CD8-positive, alpha-beta memory T cell (primary cell): ENCODE data around the gene ZER1. TPM values are rescaled to one million over a fixed set of nuclear protein-coding genes. Genes with fewer than 3 reads are reported as not detected.
A peak's percentile ranks its signal among the peaks of the same experiment; 100 is the strongest.

Experiments
- CTCF ChIA-PET: fragments of 350-600 bp; sonication (Branson Sonifier 250); formaldehyde crosslinking; loops from one replicate; lab custom pipeline; 2021; ENCODE audit warnings: antibody characterized with exemption; lab: Charles Lee
- POLR2A ChIA-PET: fragments of 350-600 bp; sonication (Branson Sonifier 250); formaldehyde crosslinking; loops from one replicate; lab custom pipeline; 2021; ENCODE audit warnings: antibody characterized with exemption; lab: Charles Lee
- DNase-seq, 5 donors: peaks; one replicate each; pipeline versions ENCODE4 v3.0.0 to v3.0.0-alpha.2; 2020 to 2022; ENCODE audit warnings: mixed read lengths in 1 of 5
- H3K27ac ChIP-seq: one replicate; pipeline ENCODE4 v1.7.0; 2013; ENCODE audit warnings: low read depth, mild to moderate bottlenecking, low read length, moderate library complexity
- H3K27me3 ChIP-seq: 2 replicates; pipeline ENCODE4 v1.7.0; 2013; ENCODE audit warnings: low read length, mild to moderate bottlenecking; ENCODE audit not compliant: insufficient read depth, poor library complexity, severe bottlenecking
- H3K36me3 ChIP-seq: 2 replicates; pipeline ENCODE4 v1.7.0; 2013; ENCODE audit warnings: mild to moderate bottlenecking, low read length, moderate library complexity; ENCODE audit not compliant: insufficient read depth
- H3K4me1 ChIP-seq: 2 replicates; pipeline ENCODE4 v1.7.0; 2013; ENCODE audit warnings: mild to moderate bottlenecking, low read length, moderate library complexity; ENCODE audit not compliant: insufficient read depth
- H3K4me3 ChIP-seq: 2 replicates; pipeline ENCODE4 v1.7.0; 2013; ENCODE audit warnings: mild to moderate bottlenecking, low read length
- H3K9me3 ChIP-seq: 2 replicates; pipeline ENCODE4 v1.7.0; 2013; ENCODE audit warnings: mild to moderate bottlenecking, low read length
- H3K27ac Mint-ChIP-seq, 8 donors: one replicate each; pipeline ENCODE4 v1.8.0; 2020 to 2021; ENCODE audit warnings: mixed read lengths in 8 of 8, mild to moderate bottlenecking in 6 of 8, inconsistent platforms in 3 of 8, moderate library complexity in 3 of 8
- H3K27me3 Mint-ChIP-seq, 2 donors: one replicate each; pipeline ENCODE4 v1.8.0; 2020 to 2021; ENCODE audit warnings: mixed read lengths in 2 of 2, mild to moderate bottlenecking in 1 of 2, moderate library complexity in 1 of 2
- H3K36me3 Mint-ChIP-seq, 3 donors: one replicate each; pipeline ENCODE4 v1.8.0; 2020 to 2021; ENCODE audit warnings: mixed read lengths in 3 of 3, inconsistent platforms in 1 of 3, mild to moderate bottlenecking in 1 of 3
- H3K4me1 Mint-ChIP-seq, 3 donors: one replicate each; pipeline ENCODE4 v1.8.0; 2020 to 2021; ENCODE audit warnings: mixed read lengths in 3 of 3, inconsistent platforms in 1 of 3, mild to moderate bottlenecking in 1 of 3
- H3K4me3 Mint-ChIP-seq, 7 donors: one replicate each; pipeline ENCODE4 v1.8.0; 2020 to 2021; ENCODE audit warnings: mixed read lengths in 7 of 7, mild to moderate bottlenecking in 6 of 7, moderate library complexity in 4 of 7, inconsistent platforms in 2 of 7
- H3K9me3 Mint-ChIP-seq, 5 donors: one replicate each; pipeline ENCODE4 v1.8.0; 2020 to 2022; ENCODE audit warnings: mixed read lengths in 5 of 5, mild to moderate bottlenecking in 3 of 5, moderate library complexity in 2 of 5, inconsistent platforms in 1 of 5
- polyA plus RNA-seq: library from polyadenylated mRNA; unstranded; fragments of 300-500 nt; fragmentation: Illumina TruSeq; gene quantifications from one replicate; pipeline ENCODE4 v1.2.3, GENCODE V29; 2021
- total RNA-seq, 2 experiments: library from RNA; stranded (reverse); gene quantifications; one replicate each; pipeline ENCODE4 v1.2.3, GENCODE V29; 2021

The ZER1 gene
- total and polyA plus RNA-seq, 3 experiments from 2014 or later = 18.3 to 46.2 (median 18.7) TPM

- Mint-ChIP-seq H3K4me3 (no peak overlapping the region), H3K36me3 (peaks cover 3 to 55% (median 4%) of the 10 kb centered on the region in 3 donors), H3K4me1 (peaks cover 5 to 16% (median 7%) of the 10 kb centered on the region in 3 donors), H3K9me3 (no peaks in the 10 kb centered on the region), H3K27me3 (no peaks in the 10 kb centered on the region), H3K27ac (no peak overlapping the region)
- Histone ChIP-seq H3K36me3 (peaks cover 7% of the 10 kb centered on the region), H3K4me1 (no peaks in the 10 kb centered on the region), H3K4me3 (no peak overlapping the region), H3K27me3 (no peaks in the 10 kb centered on the region), H3K9me3 (no peaks in the 10 kb centered on the region), H3K27ac (no peak overlapping the region)
- no peak for DNase-seq
- POLR2A ChIA-PET = no interaction called here
- CTCF ChIA-PET = interaction anchor here (1.5 kb wide), 1 partner anchor 65 kb away, joined by 4 read pairs; the partner anchor contains the start of gene ENDOG
Measured at GRCh38 chr9:128753627-128754026, 18.1 kb downstream of the ZER1 start.

GRCh38 chr9:128750926-128751595, 20.7 kb downstream of the ZER1 start:
- Histone ChIP-seq H3K9me3 (no peaks in the 10 kb centered on the region), H3K4me1 (no peaks in the 10 kb centered on the region), H3K27ac (no peak overlapping the region), H3K27me3 (no peaks in the 10 kb centered on the region), H3K4me3 (no peak overlapping the region), H3K36me3 (peaks cover 7% of the 10 kb centered on the region)
- POLR2A ChIA-PET = no interaction called here
- Mint-ChIP-seq H3K36me3 (peaks cover 4 to 65% (median 4%) of the 10 kb centered on the region in 3 donors), H3K9me3 (no peaks in the 10 kb centered on the region), H3K27me3 (no peaks in the 10 kb centered on the region), H3K27ac (no peak overlapping the region), H3K4me3 (no peak overlapping the region), H3K4me1 (peaks cover 0 to 7% (median 0%) of the 10 kb centered on the region in 3 donors)
- CTCF ChIA-PET = interaction anchor here (1.1 kb wide), 1 partner anchor 634 kb away, joined by 3 read pairs; no protein-coding TSS in a partner anchor
- DNase-seq = no peak

- Histone ChIP-seq H3K27ac (no peak overlapping the region), H3K9me3 (no peaks in the 10 kb centered on the region), H3K27me3 (no peaks in the 10 kb centered on the region), H3K4me1 (no peaks in the 10 kb centered on the region), H3K36me3 (no peaks in the 10 kb centered on the region), H3K4me3 (no peak overlapping the region)
- H3K27ac Mint-ChIP-seq = no peak overlapping the region
- no peaks in the 10 kb centered on the region for H3K9me3 Mint-ChIP-seq
- no peak for DNase-seq
- H3K36me3 Mint-ChIP-seq = peaks cover 0 to 40% (median 4%) of the 10 kb centered on the region in 3 donors
- ChIA-PET POLR2A (no interaction called here), CTCF (no interaction called here)
- H3K27me3 Mint-ChIP-seq = no peaks in the 10 kb centered on the region
- no peak overlapping the region for H3K4me3 Mint-ChIP-seq
- H3K4me1 Mint-ChIP-seq = no peaks in the 10 kb centered on the region
Measured at GRCh38 chr9:128747241-128747640, 24.5 kb downstream of the ZER1 start.

- Mint-ChIP-seq H3K4me3 (no peak overlapping the region), H3K9me3 (no peaks in the 10 kb centered on the region), H3K27me3 (no peaks in the 10 kb centered on the region), H3K4me1 (no peaks in the 10 kb centered on the region), H3K36me3 (peaks cover 0 to 44% (median 9%) of the 10 kb centered on the region in 3 donors), H3K27ac (no peak overlapping the region)
- Histone ChIP-seq H3K4me3 (no peak overlapping the region), H3K9me3 (no peaks in the 10 kb centered on the region), H3K4me1 (no peaks in the 10 kb centered on the region), H3K27ac (no peak overlapping the region), H3K36me3 (peaks cover 5% of the 10 kb centered on the region), H3K27me3 (no peaks in the 10 kb centered on the region)
- DNase-seq = no peak
- ChIA-PET POLR2A (interaction anchor here (1.5 kb wide), 1 partner anchor 19 kb away, joined by 5 read pairs; the partner anchor contains the start of gene ZDHHC12), CTCF (interaction anchor here (1.3 kb wide), 1 partner anchor 12 kb away, joined by 3 read pairs; no protein-coding TSS in a partner anchor)
Measured at GRCh38 chr9:128743421-128743820, 28.3 kb downstream of the ZER1 start.

GRCh38 chr9:128742401-128742800, 29.3 kb downstream of the ZER1 start:
- Mint-ChIP-seq H3K27me3 (no peaks in the 10 kb centered on the region), H3K4me3 (no peak overlapping the region), H3K4me1 (no peaks in the 10 kb centered on the region), H3K9me3 (no peaks in the 10 kb centered on the region), H3K27ac (no peak overlapping the region), H3K36me3 (peaks cover 0 to 45% (median 10%) of the 10 kb centered on the region in 3 donors)
- Histone ChIP-seq H3K4me1 (no peaks in the 10 kb centered on the region), H3K27ac (no peak overlapping the region), H3K9me3 (no peaks in the 10 kb centered on the region), H3K4me3 (no peak overlapping the region), H3K36me3 (peaks cover 6% of the 10 kb centered on the region), H3K27me3 (no peaks in the 10 kb centered on the region)
- ChIA-PET POLR2A (interaction anchor here (1.5 kb wide), 1 partner anchor 18 kb away, joined by 5 read pairs; the partner anchor contains the start of gene ZDHHC12), CTCF (interaction anchor here (1.3 kb wide), 1 partner anchor 13 kb away, joined by 3 read pairs; no protein-coding TSS in a partner anchor)
- no peak for DNase-seq

- no peak overlapping the region for H3K4me3 ChIP-seq
- H3K4me1 ChIP-seq = no peaks in the 10 kb centered on the region
- H3K27me3 ChIP-seq = no peaks in the 10 kb centered on the region
- ChIA-PET POLR2A (interaction anchor here (1.3 kb wide), 1 partner anchor 11 kb away, joined by 9 read pairs; the partner anchor contains the start of gene ZDHHC12), CTCF (interaction anchor here (1.6 kb wide), 1 partner anchor 11 kb away, joined by 5 read pairs; the partner anchor contains the start of gene ZDHHC12)
- Mint-ChIP-seq H3K4me3 (no peak overlapping the region), H3K27ac (peak overlapping the region in 4 of 8 donors; percentile 60 to 91 (median 70)), H3K4me1 (no peaks in the 10 kb centered on the region), H3K9me3 (no peaks in the 10 kb centered on the region), H3K27me3 (no peaks in the 10 kb centered on the region), H3K36me3 (peaks cover 0 to 56% (median 13%) of the 10 kb centered on the region in 3 donors)
- peaks cover 27% of the 10 kb centered on the region for H3K36me3 ChIP-seq
- DNase-seq = no peak
- H3K9me3 ChIP-seq = no peaks in the 10 kb centered on the region
- no peak overlapping the region for H3K27ac ChIP-seq
Measured at GRCh38 chr9:128735373-128735772, 36.4 kb downstream of the ZER1 start.

GRCh38 chr9:128733256-128733655, 38.5 kb downstream of the ZER1 start:
- H3K27ac Mint-ChIP-seq = peak overlapping the region in 2 of 8 donors; percentile 26 to 70
- Histone ChIP-seq H3K9me3 (no peaks in the 10 kb centered on the region), H3K27me3 (no peaks in the 10 kb centered on the region), H3K4me3 (no peak overlapping the region), H3K4me1 (no peaks in the 10 kb centered on the region), H3K27ac (no peak overlapping the region), H3K36me3 (peaks cover 22% of the 10 kb centered on the region)
- DNase-seq = no peak
- POLR2A ChIA-PET = interaction anchor here (0.6 kb wide), 1 partner anchor 78 kb away, joined by 3 read pairs; no protein-coding TSS in a partner anchor
- CTCF ChIA-PET = no interaction called here
- H3K9me3 Mint-ChIP-seq = no peaks in the 10 kb centered on the region
- no peaks in the 10 kb centered on the region for H3K27me3 Mint-ChIP-seq
- H3K36me3 Mint-ChIP-seq = peaks cover 0 to 44% (median 7%) of the 10 kb centered on the region in 3 donors
- H3K4me1 Mint-ChIP-seq = no peaks in the 10 kb centered on the region
- no peak overlapping the region for H3K4me3 Mint-ChIP-seq

GRCh38 chr9:128732576-128732975, 39.2 kb downstream of the ZER1 start:
- H3K36me3 ChIP-seq = peaks cover 22% of the 10 kb centered on the region
- no peak overlapping the region for H3K4me3 ChIP-seq
- CTCF ChIA-PET = no interaction called here
- Mint-ChIP-seq H3K4me1 (peaks cover 1 to 4% (median 1%) of the 10 kb centered on the region in 3 donors), H3K36me3 (peaks cover 0 to 42% (median 8%) of the 10 kb centered on the region in 3 donors), H3K9me3 (no peaks in the 10 kb centered on the region), H3K27me3 (no peaks in the 10 kb centered on the region), H3K4me3 (no peak overlapping the region), H3K27ac (no peak overlapping the region)
- no peaks in the 10 kb centered on the region for H3K4me1 ChIP-seq
- DNase-seq = no peak
- H3K9me3 ChIP-seq = no peaks in the 10 kb centered on the region
- POLR2A ChIA-PET = no interaction called here
- no peaks in the 10 kb centered on the region for H3K27me3 ChIP-seq
- H3K27ac ChIP-seq = no peak overlapping the region
